WI38 (cell line): Measurements from ENCODE around the gene EAPP.

Experiments used
- H3K4me3 ChIP-seq: 2 replicates; pipeline ENCODE4 v1.5.1; 2011; ENCODE audit warnings: low read depth, mild to moderate bottlenecking, control low read depth, low read length
- CTCF ChIP-seq: IDR thresholded peaks from 2 replicates; pipeline ENCODE4 v1.5.1; 2012; ENCODE audit warnings: low read depth, mild to moderate bottlenecking, control low read depth, low read length

Gene EAPP

GRCh38 chr14:34496679-34497513, 42.6 kb downstream of the EAPP start:
- TF ChIP-seq CTCF = 0 out of 2 replicates have a peak, but pooled peaks have one; percentile 12
- H3K4me3 ChIP-seq = peak overlapping the region; percentile 26

- no peak overlapping the region for H3K4me3 ChIP-seq
- TF ChIP-seq CTCF = no peak
These were observed 43.4 kb downstream of the EAPP start for GRCh38 chr14:34496007-34496678.

- TF ChIP-seq CTCF = no peak
- no peak overlapping the region for H3K4me3 ChIP-seq
These were observed 50.2 kb downstream of the EAPP start for GRCh38 chr14:34489324-34489723.

- H3K4me3 ChIP-seq = no peak overlapping the region
- no peak for TF ChIP-seq CTCF
These were observed 51.0 kb downstream of the EAPP start for GRCh38 chr14:34488528-34488927.

GRCh38 chr14:34484726-34485125, 54.8 kb downstream of the EAPP start:
- no peak overlapping the region for H3K4me3 ChIP-seq
- TF ChIP-seq CTCF = no peak

GRCh38 chr14:34482463-34482862, 57.0 kb downstream of the EAPP start:
- H3K4me3 ChIP-seq = no peak overlapping the region
- TF ChIP-seq CTCF = no peak

- no peak for TF ChIP-seq CTCF
- no peak overlapping the region for H3K4me3 ChIP-seq
These were observed 59.8 kb downstream of the EAPP start for GRCh38 chr14:34479694-34480093.
